GM18498 (cell line): ENCODE data around the gene C1orf116.

Experiments
- ATAC-seq: cut with Tn5 transposase; IDR thresholded peaks from one replicate; pipeline ENCODE4 v1.9.1; 2021; ENCODE audit warnings: mild to moderate bottlenecking, moderate library complexity; ENCODE audit not compliant: unreplicated experiment

C1orf116 gene

GRCh38 chr1:207001492-207002245, 30.9 kb downstream of the C1orf116 start:
- no peak for ATAC-seq

- no peak for ATAC-seq
These were observed 31.8 kb downstream of the C1orf116 start for GRCh38 chr1:207000651-207001291.

- no peak for ATAC-seq
These were observed 33.7 kb downstream of the C1orf116 start for GRCh38 chr1:206998816-206999215.

GRCh38 chr1:206992790-206993189, 39.8 kb downstream of the C1orf116 start:
- ATAC-seq = no peak

DNA sequence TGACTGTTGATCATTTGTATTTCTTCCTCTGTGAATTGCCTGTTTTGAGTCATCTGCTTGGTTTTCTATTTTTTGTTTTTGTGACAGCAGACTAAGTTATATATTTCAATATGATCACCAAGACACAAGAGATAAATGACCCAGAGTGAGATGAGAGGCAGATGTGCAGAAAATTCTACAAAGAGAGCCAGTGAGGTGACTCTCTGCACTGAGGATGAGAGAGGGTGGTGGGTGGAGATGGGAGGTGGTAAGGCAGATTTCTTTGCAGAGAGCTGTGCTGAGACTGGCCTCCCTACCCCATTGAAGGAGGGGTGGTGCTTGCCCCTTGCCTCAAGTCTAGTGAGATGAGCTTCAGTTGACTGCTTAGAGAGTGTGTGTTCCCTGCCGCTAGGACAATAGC, 44.7 kb downstream of the C1orf116 start:
- ATAC-seq = no peak

DNA sequence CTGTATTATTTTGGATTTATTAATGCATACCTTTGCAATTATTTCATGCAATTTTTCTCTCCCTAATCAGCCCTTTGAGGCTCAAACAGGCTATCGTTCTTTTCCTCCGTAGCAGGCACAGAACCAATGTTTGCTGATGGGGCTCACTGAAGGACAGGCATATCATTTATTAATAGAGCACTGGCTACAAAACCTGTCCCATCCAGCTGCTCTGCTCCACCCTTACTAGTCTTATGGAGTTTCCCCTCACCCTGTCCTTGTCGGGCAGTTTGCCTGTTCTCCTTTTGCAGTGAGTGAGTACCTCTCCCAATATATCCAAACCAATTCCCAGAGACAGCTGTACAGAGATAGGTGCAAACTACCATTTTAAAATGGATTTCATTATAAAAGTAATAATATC, 45.7 kb downstream of the C1orf116 start:
- ATAC-seq = no peak

DNA sequence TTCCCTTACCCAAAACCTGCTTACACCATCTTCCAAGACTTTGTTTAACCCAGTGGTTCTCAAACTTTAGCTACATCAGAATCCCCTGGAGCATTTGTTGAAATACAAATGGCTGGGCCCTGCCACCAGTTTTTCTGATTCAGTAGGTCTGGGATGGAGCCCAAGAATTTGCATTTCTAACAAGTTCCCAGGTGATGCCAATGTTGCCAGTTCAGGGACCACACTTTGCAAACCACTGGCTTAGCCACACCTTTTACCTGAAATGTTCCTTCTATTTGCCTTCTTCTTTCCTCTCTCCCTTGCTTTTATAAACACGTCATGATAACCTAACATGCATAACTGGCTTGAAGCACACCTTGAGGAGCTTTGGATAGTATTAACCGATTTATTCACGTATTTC, 46.2 kb downstream of the C1orf116 start:
- ATAC-seq = no peak

- ATAC-seq = no peak
These were observed 47.3 kb downstream of the C1orf116 start for GRCh38 chr1:206985162-206985749.

DNA sequence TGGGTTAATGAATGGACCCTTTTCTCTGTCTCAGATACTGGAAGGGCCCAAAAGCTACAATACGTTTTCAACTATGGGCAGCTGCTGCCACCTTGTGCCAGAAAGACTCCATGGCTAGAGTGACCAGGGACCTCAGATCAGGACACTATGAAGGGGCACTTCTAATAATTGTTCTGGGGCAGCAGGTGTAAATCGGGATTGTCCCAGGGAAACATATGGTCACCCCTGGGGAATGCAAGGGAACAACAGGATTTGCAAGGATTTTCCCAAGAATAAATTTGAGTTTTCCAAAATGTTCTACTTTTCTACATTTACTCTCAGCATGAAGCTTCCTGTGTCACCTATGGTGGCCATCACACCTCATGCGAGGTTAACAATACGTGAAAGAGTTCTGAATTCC, 50.3 kb downstream of the C1orf116 start:
- peak; percentile 51 for ATAC-seq

DNA sequence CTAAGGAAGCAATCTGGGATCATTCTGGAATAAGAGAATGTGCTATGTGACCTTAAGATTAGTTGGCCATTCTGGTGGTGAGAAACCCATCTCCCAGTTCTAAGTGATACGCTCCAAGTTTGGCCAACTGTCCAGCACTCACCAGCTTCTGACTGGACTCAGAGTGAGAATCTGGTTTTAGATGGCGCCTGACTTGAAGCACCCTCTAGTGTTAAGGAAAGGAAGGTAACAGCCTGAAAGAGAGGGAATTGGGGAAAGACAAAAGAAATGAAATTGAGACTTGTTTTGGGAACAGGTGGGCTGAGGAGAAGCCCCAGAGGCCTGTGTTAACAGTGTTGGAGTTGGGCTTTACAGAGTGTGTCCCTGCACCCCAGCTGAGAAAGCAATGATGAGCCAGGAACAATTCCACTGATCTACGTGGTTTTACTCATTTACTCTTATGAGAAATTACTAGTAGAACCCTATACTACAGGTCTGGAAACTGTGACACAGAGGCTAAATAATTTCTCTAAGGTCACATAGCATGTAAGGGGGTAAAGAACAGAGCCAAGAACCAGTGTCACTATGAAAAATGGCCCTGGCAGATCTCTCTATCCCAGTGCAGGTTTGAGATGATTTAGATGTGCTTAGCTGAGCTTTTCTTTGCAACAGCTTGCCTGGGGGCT, 53.0 kb downstream of the C1orf116 start:
- ATAC-seq = no peak

- ATAC-seq = no peak
These were observed 54.3 kb downstream of the C1orf116 start for GRCh38 chr1:206978259-206978658.

DNA sequence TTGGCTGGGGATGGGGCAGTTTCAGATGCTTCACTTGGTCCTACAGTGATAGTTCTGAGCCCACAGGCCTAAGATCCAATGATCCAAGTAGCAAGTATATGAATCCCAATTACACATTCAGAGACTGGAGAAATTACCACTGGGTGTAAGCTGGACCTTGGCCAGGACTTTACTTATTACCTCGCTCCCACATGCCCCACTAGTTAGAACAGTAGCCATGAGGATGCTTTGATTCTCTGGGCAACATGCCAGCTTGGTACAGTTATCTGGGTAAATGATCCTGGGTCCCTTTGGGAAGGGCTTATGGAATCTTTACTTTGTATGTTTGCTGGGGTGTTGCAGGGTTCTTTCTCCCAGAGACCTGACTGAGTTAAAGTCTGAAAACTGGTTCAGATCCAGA, 57.2 kb downstream of the C1orf116 start:
- no peak for ATAC-seq

GRCh38 chr1:206974140-206974539, 58.4 kb downstream of the C1orf116 start:
- no peak for ATAC-seq

- no peak for ATAC-seq
These were observed 59.8 kb downstream of the C1orf116 start for GRCh38 chr1:206972728-206973127.

DNA sequence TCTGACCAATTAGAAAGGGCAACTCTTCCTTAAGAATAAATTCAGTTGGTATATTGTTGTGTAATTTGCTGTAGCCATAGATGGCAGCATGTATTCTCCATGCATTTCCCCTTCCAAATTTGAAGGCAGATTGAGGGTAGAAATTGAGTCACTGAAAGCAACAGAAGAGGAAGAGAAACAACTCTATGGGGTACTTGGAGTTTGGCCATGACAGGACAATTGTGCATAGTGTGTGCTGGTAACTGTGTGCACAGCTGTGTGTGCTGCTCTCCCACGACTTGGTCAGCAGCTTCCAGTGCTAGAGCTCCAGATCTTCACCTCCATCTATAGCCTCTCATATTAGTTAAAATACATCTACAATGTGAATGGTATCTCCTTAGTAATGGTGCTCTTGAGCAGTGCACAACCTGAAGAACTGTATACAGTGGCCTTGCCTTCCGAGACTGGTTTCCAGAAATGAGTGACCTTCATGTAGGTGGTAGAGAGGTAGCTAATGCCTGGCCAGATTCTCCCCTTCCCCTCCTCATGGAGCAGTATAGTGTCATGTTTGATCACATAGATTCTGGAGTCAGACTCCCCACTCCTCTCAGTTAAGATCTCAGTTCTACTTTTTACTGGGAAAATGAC, 61.4 kb downstream of the C1orf116 start:
- ATAC-seq = peak; percentile 59

GRCh38 chr1:206970446-206970845, 62.1 kb downstream of the C1orf116 start, which contains the start of gene FCAMR:
TSS of gene FCAMR (minus strand) at chr1:206970460. CDS start at chr1:206970125, 335 bp downstream.
- ATAC-seq = no peak

GRCh38 chr1:206969090-206969489, 63.5 kb downstream of the C1orf116 start:
- no peak for ATAC-seq
